ENCODE results near the gene C20orf173. TPM values are rescaled to one million over a fixed set of nuclear protein-coding genes. Genes with fewer than 3 reads are reported as not detected.

Gene C20orf173
- total RNA-seq, 1 experiment from 2014 or later, result not detected

- TF ChIP-seq E2F1 (CRISPR knock-in tag; IDR thresholded peaks at IDR 0.05) (no peak), TEAD4 (CRISPR knock-in tag; IDR thresholded peaks at IDR 0.05) (no peak), ATF2 (CRISPR knock-in tag; IDR thresholded peaks at IDR 0.05; ENCODE audit: borderline replicate concordance, low read depth) (no peak), ZNF671 (CRISPR knock-in tag; IDR thresholded peaks at IDR 0.05) (no peak), MLX (CRISPR knock-in tag; IDR thresholded peaks at IDR 0.05) (no peak), ZSCAN18 (CRISPR knock-in tag; IDR thresholded peaks at IDR 0.05) (no peak), FOXJ3 (CRISPR knock-in tag; IDR thresholded peaks at IDR 0.05; ENCODE audit: borderline replicate concordance) (no peak), ATF1 (CRISPR knock-in tag; IDR thresholded peaks at IDR 0.05) (no peak), IRF1 (CRISPR knock-in tag; IDR thresholded peaks at IDR 0.05) (no peak), ARID4B (CRISPR knock-in tag; IDR thresholded peaks at IDR 0.05; ENCODE audit: borderline replicate concordance) (no peak), SP1 (CRISPR knock-in tag; conservative IDR thresholded peaks at IDR 0.05) (no peak), ZNF317 (CRISPR knock-in tag; IDR thresholded peaks at IDR 0.05; ENCODE audit: borderline replicate concordance, low read depth) (no peak)
Measured at GRCh38 chr20:35575958-35576357, 46.5 kb upstream of the C20orf173 start (continued).

- POLR2A ChIA-PET, result no interaction called here
- Mint-ChIP-seq H3K36me3 (peaks cover 7% of the 10 kb centered on the region; the same call in 1 of the 2 replicates), H3K9me3 (peaks cover 9% of the 10 kb centered on the region), H3K4me1 (no peaks in the 10 kb centered on the region), H3K27ac (no peak overlapping the region), H3K4me3 (no peak overlapping the region), H3K27me3 (ENCODE audit: low read depth) (peaks cover 12% of the 10 kb centered on the region)
- DNase-seq (ENCODE audit: low spot score), result no peak
- no peak for ATAC-seq
- CTCF ChIA-PET, result interaction anchor here (1.1 kb wide), 1 partner anchor 12 kb away, joined by 5 read pairs; no protein-coding TSS in a partner anchor
- TF ChIP-seq IRF2 (CRISPR knock-in tag; IDR thresholded peaks at IDR 0.05; ENCODE audit: borderline replicate concordance, low read depth) (no peak), ZNF121 (CRISPR knock-in tag; IDR thresholded peaks at IDR 0.05) (no peak), PREB (CRISPR knock-in tag; IDR thresholded peaks at IDR 0.05; ENCODE audit: borderline replicate concordance) (no peak), NR3C1 (CRISPR knock-in tag; conservative IDR thresholded peaks at IDR 0.05; ENCODE audit: low read depth) (no peak), ZNF425 (CRISPR knock-in tag; conservative IDR thresholded peaks at IDR 0.05) (no peak), FOXP1 (CRISPR knock-in tag; IDR thresholded peaks at IDR 0.05; ENCODE audit: borderline replicate concordance) (no peak), GRHL2 (CRISPR knock-in tag; IDR thresholded peaks at IDR 0.05; ENCODE audit: insufficient replicate concordance, severe bottlenecking) (no peak), SOX15 (CRISPR knock-in tag; IDR thresholded peaks at IDR 0.05) (no peak), GABPB1 (CRISPR knock-in tag; IDR thresholded peaks at IDR 0.05) (no peak), ELF4 (CRISPR knock-in tag; IDR thresholded peaks at IDR 0.05; ENCODE audit: low read depth) (no peak), ZNF396 (CRISPR knock-in tag; IDR thresholded peaks at IDR 0.05; ENCODE audit: borderline replicate concordance) (no peak), NR1H2 (CRISPR knock-in tag; IDR thresholded peaks at IDR 0.05) (no peak)
Measured at GRCh38 chr20:35572838-35573237, 43.4 kb upstream of the C20orf173 start.
